HL-60 (cell line): ENCODE measurements around the gene CNTN3.

Source experiments
- DNase-seq, 2 experiments: peaks; one replicate each; pipeline ENCODE4 v3.0.0-alpha.2; 2010 to 2020; ENCODE audit warnings: low read depth in 1 of 2, low spot score in 1 of 2
- H3K27ac ChIP-seq: fragments of 250-450 bp; sonication (Bioruptor Pico); replicated peaks from 2 replicates; pipeline ENCODE4 v1.5.1; 2020; ENCODE audit warnings: mild to moderate bottlenecking, moderate library complexity
- H3K27me3 ChIP-seq: fragments of 250-450 bp; sonication (Bioruptor Pico); 2 replicates; pipeline ENCODE4 v1.5.1; 2021; ENCODE audit warnings: mild to moderate bottlenecking, moderate library complexity; ENCODE audit not compliant: insufficient read depth, poor library complexity, severe bottlenecking
- H3K4me3 ChIP-seq: replicated peaks from 2 replicates; pipeline ENCODE4 v1.5.1; 2011; ENCODE audit warnings: mild to moderate bottlenecking, control low read depth, low read length; ENCODE audit not compliant: insufficient read depth
- GABPA ChIP-seq: IDR thresholded peaks from 2 replicates; pipeline ENCODE4 v1.6.1; 2012; ENCODE audit warnings: low read depth
- POLR2AphosphoS5 ChIP-seq: IDR thresholded peaks from 2 replicates; pipeline ENCODE4 v1.6.1; 2012; ENCODE audit warnings: low read depth
- SPI1 ChIP-seq: IDR thresholded peaks from 2 replicates; pipeline ENCODE4 v1.6.1; 2012; ENCODE audit warnings: low read depth, mild to moderate bottlenecking, borderline replicate concordance
- TF ChIP-seq, protein P1 (sequence below): IDR thresholded peaks from 2 replicates; pipeline ENCODE4 v1.6.1; 2012; ENCODE audit warnings: low read depth; ENCODE audit not compliant: insufficient replicate concordance
- TF ChIP-seq, protein P2 (sequence below): IDR thresholded peaks from one replicate; pipeline ENCODE4 v1.5.1; 2011; ENCODE audit warnings: low read length, control low read depth, inconsistent platforms; ENCODE audit not compliant: insufficient read depth

The CNTN3 gene

DNA sequence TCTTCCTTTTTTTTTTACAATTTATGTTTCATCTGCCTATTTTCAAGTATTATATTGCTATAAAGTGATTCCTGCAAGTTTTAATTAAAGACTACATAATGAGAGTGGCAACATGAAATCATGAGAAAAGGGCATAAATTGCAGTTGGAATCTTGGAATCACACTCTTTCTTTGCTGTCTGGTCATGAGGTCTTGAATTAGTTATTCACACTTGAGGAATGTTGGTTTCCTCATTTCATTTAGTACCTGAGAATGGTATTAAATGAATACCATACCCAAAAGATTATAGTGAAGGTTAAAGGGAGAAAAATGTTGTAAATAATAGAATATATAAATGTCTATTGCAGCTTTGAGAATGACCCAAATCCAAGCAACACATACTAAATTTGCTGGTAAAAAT lies 25.8 kb upstream of the CNTN3 start:
- H3K27me3 ChIP-seq = no peaks in the 10 kb centered on the region
- TF ChIP-seq GABPA = no peak
- TF ChIP-seq, protein P1, sequence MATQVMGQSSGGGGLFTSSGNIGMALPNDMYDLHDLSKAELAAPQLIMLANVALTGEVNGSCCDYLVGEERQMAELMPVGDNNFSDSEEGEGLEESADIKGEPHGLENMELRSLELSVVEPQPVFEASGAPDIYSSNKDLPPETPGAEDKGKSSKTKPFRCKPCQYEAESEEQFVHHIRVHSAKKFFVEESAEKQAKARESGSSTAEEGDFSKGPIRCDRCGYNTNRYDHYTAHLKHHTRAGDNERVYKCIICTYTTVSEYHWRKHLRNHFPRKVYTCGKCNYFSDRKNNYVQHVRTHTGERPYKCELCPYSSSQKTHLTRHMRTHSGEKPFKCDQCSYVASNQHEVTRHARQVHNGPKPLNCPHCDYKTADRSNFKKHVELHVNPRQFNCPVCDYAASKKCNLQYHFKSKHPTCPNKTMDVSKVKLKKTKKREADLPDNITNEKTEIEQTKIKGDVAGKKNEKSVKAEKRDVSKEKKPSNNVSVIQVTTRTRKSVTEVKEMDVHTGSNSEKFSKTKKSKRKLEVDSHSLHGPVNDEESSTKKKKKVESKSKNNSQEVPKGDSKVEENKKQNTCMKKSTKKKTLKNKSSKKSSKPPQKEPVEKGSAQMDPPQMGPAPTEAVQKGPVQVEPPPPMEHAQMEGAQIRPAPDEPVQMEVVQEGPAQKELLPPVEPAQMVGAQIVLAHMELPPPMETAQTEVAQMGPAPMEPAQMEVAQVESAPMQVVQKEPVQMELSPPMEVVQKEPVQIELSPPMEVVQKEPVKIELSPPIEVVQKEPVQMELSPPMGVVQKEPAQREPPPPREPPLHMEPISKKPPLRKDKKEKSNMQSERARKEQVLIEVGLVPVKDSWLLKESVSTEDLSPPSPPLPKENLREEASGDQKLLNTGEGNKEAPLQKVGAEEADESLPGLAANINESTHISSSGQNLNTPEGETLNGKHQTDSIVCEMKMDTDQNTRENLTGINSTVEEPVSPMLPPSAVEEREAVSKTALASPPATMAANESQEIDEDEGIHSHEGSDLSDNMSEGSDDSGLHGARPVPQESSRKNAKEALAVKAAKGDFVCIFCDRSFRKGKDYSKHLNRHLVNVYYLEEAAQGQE = no peak
- TF ChIP-seq, protein P2, sequence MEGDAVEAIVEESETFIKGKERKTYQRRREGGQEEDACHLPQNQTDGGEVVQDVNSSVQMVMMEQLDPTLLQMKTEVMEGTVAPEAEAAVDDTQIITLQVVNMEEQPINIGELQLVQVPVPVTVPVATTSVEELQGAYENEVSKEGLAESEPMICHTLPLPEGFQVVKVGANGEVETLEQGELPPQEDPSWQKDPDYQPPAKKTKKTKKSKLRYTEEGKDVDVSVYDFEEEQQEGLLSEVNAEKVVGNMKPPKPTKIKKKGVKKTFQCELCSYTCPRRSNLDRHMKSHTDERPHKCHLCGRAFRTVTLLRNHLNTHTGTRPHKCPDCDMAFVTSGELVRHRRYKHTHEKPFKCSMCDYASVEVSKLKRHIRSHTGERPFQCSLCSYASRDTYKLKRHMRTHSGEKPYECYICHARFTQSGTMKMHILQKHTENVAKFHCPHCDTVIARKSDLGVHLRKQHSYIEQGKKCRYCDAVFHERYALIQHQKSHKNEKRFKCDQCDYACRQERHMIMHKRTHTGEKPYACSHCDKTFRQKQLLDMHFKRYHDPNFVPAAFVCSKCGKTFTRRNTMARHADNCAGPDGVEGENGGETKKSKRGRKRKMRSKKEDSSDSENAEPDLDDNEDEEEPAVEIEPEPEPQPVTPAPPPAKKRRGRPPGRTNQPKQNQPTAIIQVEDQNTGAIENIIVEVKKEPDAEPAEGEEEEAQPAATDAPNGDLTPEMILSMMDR = no peak
- TF ChIP-seq SPI1 = no peak
- TF ChIP-seq POLR2AphosphoS5 = no peak
- H3K4me3 ChIP-seq = no peak overlapping the region
- H3K27ac ChIP-seq = no peak overlapping the region
- DNase-seq = no peak

DNA sequence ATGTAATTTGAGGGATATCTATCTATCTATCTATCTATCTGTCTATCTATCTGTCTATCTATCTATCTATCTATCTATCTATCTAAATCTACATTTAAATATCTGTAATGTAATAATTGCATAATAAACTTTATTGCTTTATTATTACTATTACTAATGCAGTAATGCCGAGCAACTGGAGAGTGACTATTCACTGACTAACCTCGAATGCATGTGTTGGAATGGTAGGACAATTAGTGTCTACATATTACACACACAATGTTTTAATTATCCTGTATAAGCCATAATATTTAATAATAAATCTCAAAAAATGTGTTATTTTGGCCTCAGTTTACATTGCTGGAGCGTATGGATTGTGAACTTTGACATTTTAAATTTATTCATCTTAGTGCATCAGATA lies 25.2 kb upstream of the CNTN3 start:
- TF ChIP-seq POLR2AphosphoS5 = no peak
- TF ChIP-seq, protein P2 = no peak
- TF ChIP-seq, protein P1 = no peak
- TF ChIP-seq SPI1 = no peak
- no peak for TF ChIP-seq GABPA
- no peak overlapping the region for H3K27ac ChIP-seq
- no peak overlapping the region for H3K4me3 ChIP-seq
- DNase-seq = no peak
- no peaks in the 10 kb centered on the region for H3K27me3 ChIP-seq

DNA sequence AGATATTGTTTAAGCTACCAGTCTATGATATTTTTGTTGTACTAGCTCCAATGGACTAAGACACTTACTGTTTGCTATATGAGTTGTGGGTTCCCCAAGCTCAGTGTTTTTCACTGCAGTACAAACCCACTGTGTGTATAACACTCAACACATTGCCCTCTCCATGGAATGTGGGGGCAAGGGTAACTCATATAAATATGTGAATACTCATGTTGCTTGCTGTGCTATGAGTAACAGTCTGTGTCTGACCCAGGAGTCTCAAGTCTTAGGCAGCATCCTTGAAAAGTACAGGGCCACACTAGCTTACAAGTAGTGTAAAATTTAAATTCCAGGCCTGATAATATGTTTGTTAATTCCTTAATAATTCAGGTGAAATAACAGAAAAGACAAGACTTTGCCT lies 22.5 kb upstream of the CNTN3 start:
- no peaks in the 10 kb centered on the region for H3K27me3 ChIP-seq
- H3K27ac ChIP-seq = no peak overlapping the region
- no peak for DNase-seq
- no peak for TF ChIP-seq SPI1
- TF ChIP-seq GABPA = no peak
- TF ChIP-seq, protein P1 = no peak
- TF ChIP-seq POLR2AphosphoS5 = no peak
- TF ChIP-seq, protein P2 = no peak
- H3K4me3 ChIP-seq = no peak overlapping the region
